ENCODE results near the gene SNX25. TPM values are rescaled to one million over a fixed set of nuclear protein-coding genes. Genes with fewer than 3 reads are reported as not detected.
"Not testable (repeated sequence)": the region's sequence is repeated elsewhere in the genome, so short reads cannot be mapped to it uniquely, and the experiment has no call there.

The SNX25 gene
- total RNA-seq, 1 donor from 2014 or later: 13.9 TPM

- peak overlapping the region; percentile 88 for H3K27ac Mint-ChIP-seq
- H3K36me3 Mint-ChIP-seq (ENCODE audit: insufficient read depth): peaks cover 12% of the 10 kb centered on the region
- no peak for DNase-seq (ENCODE audit: low spot score, unreplicated experiment)
- no peak overlapping the region for H3K4me3 Mint-ChIP-seq (ENCODE audit: low read depth)
- peaks cover 6% of the 10 kb centered on the region for H3K9me3 Mint-ChIP-seq (ENCODE audit: low read depth)
- peaks cover 26% of the 10 kb centered on the region for H3K4me1 Mint-ChIP-seq (ENCODE audit: low read depth)
- TF ChIP-seq CTCF (IDR thresholded peaks at IDR 0.05; ENCODE audit: unreplicated experiment): no peak
- no peaks in the 10 kb centered on the region for H3K27me3 Mint-ChIP-seq
These were observed 26.6 kb downstream of the SNX25 start for GRCh38 chr4:185235843-185236503.

- H3K4me3 Mint-ChIP-seq (ENCODE audit: low read depth): no peak overlapping the region
- peaks cover 10% of the 10 kb centered on the region for H3K9me3 Mint-ChIP-seq (ENCODE audit: low read depth)
- no peaks in the 10 kb centered on the region for H3K27me3 Mint-ChIP-seq
- peaks cover 13% of the 10 kb centered on the region for H3K36me3 Mint-ChIP-seq (ENCODE audit: insufficient read depth)
- DNase-seq (ENCODE audit: low spot score, unreplicated experiment): no peak
- TF ChIP-seq CTCF (IDR thresholded peaks at IDR 0.05; ENCODE audit: unreplicated experiment): no peak
- H3K27ac Mint-ChIP-seq: peak overlapping the region; percentile 46
- peaks cover 26% of the 10 kb centered on the region for H3K4me1 Mint-ChIP-seq (ENCODE audit: low read depth)
These were observed 27.8 kb downstream of the SNX25 start for GRCh38 chr4:185237175-185237574.

GRCh38 chr4:185238215-185238681 is 28.9 kb downstream of the SNX25 start:
- Mint-ChIP-seq H3K4me1 (ENCODE audit: low read depth) (peaks cover 22% of the 10 kb centered on the region), H3K9me3 (ENCODE audit: low read depth) (peaks cover 10% of the 10 kb centered on the region), H3K27me3 (no peaks in the 10 kb centered on the region), H3K4me3 (ENCODE audit: low read depth) (no peak overlapping the region), H3K27ac (no peak overlapping the region), H3K36me3 (ENCODE audit: insufficient read depth) (peaks cover 13% of the 10 kb centered on the region)
- DNase-seq (ENCODE audit: low spot score, unreplicated experiment): no peak
- TF ChIP-seq CTCF (IDR thresholded peaks at IDR 0.05; ENCODE audit: unreplicated experiment): no peak

- Mint-ChIP-seq H3K27me3 (no peaks in the 10 kb centered on the region), H3K4me1 (ENCODE audit: low read depth) (peaks cover 24% of the 10 kb centered on the region), H3K36me3 (ENCODE audit: insufficient read depth) (peaks cover 13% of the 10 kb centered on the region), H3K4me3 (ENCODE audit: low read depth) (no peak overlapping the region), H3K27ac (no peak overlapping the region), H3K9me3 (ENCODE audit: low read depth) (peaks cover 10% of the 10 kb centered on the region)
- DNase-seq (ENCODE audit: low spot score, unreplicated experiment): no peak
- no peak for TF ChIP-seq CTCF (IDR thresholded peaks at IDR 0.05; ENCODE audit: unreplicated experiment)
These were observed 29.4 kb downstream of the SNX25 start for GRCh38 chr4:185238750-185239149.

GRCh38 chr4:185240486-185240885 is 31.1 kb downstream of the SNX25 start:
- H3K27me3 Mint-ChIP-seq; H3K4me3 Mint-ChIP-seq (ENCODE audit: low read depth); H3K9me3 Mint-ChIP-seq (ENCODE audit: low read depth); DNase-seq (ENCODE audit: low spot score, unreplicated experiment); H3K27ac Mint-ChIP-seq: not testable (repeated sequence)
- Mint-ChIP-seq H3K4me1 (ENCODE audit: low read depth) (peaks cover 23% of the 10 kb centered on the region), H3K36me3 (ENCODE audit: insufficient read depth) (peaks cover 13% of the 10 kb centered on the region)

Data from progenitor cell of endocrine pancreas (in vitro differentiated cells).